Measurements from ENCODE around the gene KIF5C.

Gene KIF5C

DNA sequence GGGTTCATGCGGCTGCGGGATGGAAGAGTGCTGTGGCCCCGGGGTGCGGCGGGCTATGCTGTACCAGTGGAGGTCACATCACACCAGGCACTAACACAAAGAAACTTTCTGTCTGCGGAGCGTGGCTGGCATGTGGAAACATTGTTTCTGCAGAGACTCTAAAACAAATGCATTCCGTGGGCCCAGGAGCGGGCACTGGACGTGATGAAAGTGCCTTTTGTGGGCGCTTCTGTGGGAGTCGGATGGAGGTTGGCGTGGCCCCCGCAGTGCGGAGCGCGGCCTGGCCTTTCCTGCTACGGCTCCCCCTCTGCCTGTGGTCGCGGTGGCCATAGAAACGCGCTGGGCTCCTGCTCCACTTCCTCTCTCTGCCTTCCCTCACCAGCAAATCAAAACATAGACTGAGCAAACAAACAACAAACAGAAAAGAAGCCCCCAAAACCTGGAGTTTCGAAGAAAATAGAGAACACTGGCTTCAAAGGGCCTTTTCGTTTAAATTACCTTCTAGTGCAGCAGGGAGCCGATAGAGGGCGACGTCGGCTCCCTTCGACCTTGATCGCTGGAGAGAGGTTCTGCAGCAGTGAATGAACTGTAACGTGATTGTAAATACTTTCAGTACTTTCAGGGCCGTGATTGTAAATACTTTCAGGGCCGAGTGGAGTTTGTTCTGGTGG lies 51.4 kb downstream of the KIF5C start:
- peak in 1 of 2 experiments; percentile 62 for DNase-seq

- DNase-seq, result no peak
Observed at GRCh38 chr2:148926981-148927401, 52.0 kb downstream of the KIF5C start.

DNA sequence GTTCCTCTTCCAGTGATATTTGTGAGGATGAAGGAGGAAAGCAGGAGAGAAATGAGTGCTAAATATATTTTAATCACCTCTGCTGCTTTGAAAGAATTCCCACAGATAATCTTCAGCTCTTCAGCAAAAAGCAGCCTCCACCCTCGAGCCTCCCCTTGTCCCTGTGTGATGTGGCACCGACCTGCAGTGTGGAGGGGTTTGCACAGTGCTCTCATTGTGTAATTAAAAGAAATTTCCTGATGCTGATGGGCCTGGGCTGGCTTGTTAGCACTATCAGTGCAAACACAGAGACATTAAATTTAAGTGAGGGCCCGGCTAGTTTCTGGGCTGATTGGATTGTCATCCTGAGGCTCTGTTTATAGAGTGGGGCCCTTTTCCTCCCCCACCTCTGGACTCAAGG lies 53.4 kb downstream of the KIF5C start:
- no peak for DNase-seq

- peak in 1 of 2 experiments; percentile 4 for DNase-seq
Observed at GRCh38 chr2:148930046-148930775, 55.2 kb downstream of the KIF5C start.

- DNase-seq, result no peak
Observed at GRCh38 chr2:148932536-148932935, 57.5 kb downstream of the KIF5C start.

- DNase-seq, result no peak
Observed at GRCh38 chr2:148933456-148933855, 58.4 kb downstream of the KIF5C start.

GRCh38 chr2:148935791-148936190 lies 60.8 kb downstream of the KIF5C start:
- DNase-seq, result no peak

DNA sequence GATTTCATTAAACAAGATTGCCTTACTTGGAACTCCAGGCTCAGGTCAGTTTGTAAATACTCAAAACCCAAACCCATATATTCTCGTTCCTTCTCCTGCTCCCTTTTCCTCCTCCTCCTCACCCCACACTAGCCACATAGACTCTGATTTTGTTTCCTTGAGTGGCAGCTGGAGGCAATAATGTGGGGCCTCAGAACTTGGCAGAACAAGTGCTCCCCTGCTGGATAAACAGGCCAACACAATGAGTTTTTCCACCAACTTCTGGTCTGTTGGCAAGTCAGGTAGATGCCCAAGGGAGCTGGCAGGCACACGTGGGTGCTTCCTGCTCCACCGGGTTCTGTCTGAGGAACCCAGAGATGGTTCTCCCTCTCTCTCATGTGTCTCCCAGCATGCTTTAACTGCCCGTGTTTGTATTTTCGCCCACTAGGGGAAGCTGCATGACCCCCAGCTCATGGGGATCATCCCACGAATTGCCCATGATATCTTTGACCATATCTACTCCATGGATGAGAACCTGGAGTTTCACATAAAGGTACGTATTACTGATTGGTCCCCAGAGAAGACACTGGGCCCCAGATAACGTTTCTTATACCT lies 61.9 kb downstream of the KIF5C start:
- DNase-seq, result peak in 1 of 2 experiments; percentile 13

DNA sequence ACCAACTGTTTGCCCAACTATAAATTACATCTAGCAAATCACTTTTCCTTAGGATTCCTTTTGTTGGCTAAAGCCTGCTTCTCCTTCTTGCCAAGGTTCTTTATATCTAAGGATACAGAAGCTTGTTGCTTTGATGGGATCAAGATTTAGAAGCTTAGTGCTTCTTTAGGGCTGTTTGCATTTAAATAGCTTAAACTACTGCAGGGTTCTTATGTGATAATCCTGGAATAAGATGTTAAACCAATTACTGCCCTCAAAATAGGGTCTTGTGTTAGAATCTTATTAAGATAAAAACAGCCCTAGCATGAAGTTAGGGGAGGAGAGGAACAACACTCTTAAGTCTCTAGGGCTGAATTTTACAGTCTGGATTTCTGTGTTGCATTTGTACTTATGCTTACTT lies 64.2 kb downstream of the KIF5C start:
- DNase-seq, result no peak

GRCh38 chr2:148943097-148943496 lies 68.1 kb downstream of the KIF5C start:
- DNase-seq, result no peak

DNA sequence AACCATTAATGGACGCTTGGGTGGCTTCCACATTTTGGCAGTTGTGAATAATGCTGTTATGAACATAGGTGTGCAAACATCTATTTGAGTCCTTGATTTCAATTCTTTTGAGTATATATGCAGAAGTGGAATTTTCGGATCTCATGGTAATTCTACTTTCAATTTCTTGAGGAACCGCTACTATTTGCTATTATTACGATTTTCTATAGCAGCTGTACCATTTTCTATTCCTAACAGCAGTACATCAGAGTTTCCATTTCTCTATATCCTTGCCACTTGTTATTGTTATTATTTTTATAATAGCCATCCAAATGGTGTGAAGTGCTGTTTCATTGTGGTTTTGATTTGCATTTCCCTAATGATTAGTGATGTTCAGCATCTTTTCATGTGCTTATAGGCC lies 69.5 kb downstream of the KIF5C start:
- no peak for DNase-seq

DNA sequence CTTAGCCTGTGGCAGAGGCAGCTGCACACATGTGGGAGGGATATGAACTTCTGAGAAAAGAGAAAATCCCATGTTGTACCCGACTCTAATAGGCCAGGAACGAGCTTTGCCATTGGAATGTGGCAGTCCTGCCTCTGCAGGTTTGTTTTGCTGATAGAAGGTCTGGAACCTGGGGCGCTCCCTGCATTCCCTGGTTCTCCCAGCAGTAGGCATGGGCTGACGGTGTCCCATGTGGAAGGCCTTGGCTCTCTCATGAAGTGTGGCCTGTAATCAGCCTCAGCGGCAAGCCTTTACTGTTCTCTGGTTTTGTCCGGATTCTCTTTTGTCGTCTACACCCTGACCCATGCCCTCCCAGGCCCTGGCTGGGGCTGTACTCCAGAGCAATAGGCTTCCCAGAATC lies 72.3 kb downstream of the KIF5C start:
- DNase-seq, result no peak

- no peak for DNase-seq
Observed at GRCh38 chr2:148948868-148949267, 73.8 kb downstream of the KIF5C start.

DNA sequence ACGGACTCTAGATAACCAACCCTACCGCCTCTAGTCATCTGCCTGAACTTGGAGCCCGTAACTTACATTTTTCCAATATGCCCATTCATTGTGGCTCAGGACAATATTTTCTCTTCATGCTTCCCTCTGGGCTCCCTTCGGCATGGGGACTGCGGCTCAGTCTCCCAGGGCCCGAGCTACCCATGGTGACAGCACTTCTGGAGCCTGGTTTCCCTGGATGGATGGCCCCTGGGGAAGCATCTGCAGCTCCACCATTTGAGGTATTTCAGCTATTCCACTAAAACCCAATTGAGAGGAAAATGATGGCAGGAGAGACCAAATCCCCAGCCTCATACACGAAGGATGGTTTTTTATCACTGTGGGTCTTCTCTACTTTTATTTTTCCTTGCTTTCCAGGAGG lies 74.3 kb downstream of the KIF5C start:
- DNase-seq, result no peak

DNA sequence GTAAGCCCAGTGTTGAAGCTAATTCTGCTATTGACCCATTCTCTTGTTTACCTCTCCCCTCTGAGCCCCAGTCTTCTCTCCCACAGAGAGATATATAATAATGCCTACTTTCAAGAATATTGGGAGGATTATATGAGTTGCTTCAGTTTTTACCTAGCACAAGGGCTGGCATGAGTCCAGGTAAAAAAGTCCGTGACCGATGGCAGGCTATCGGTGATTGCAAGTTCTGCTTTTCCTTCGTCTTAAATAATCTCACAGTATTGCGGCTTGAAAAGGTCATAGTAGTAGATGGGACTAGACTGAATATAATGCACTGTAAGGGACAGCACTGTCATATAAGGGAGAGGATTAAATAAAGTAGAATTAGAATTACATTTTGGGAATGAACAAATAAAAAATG lies 77.6 kb downstream of the KIF5C start:
- DNase-seq, result no peak

DNA sequence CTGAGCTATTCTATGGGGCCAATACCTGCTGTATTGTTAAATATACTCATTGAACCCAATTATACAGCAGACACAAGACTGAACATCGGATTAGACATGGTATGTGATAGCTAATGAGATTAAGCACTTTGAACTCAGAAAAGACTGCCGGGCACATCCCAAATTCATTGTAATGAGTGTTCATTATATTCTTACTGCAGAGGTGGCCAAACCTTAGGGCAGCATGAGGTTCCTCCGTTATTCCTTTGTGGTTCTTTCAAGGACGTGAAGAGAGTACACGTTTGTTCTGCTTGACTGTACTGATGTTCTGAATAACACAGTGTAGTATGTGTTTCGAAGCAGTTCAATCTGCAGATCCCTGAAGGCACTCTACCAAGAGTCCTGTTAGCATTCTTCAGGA lies 78.4 kb downstream of the KIF5C start:
- no peak for DNase-seq

GRCh38 chr2:148954536-148954935 lies 79.5 kb downstream of the KIF5C start:
- DNase-seq, result no peak

- DNase-seq, result no peak
Observed at GRCh38 chr2:148955798-148956197, 80.8 kb downstream of the KIF5C start.

DNA sequence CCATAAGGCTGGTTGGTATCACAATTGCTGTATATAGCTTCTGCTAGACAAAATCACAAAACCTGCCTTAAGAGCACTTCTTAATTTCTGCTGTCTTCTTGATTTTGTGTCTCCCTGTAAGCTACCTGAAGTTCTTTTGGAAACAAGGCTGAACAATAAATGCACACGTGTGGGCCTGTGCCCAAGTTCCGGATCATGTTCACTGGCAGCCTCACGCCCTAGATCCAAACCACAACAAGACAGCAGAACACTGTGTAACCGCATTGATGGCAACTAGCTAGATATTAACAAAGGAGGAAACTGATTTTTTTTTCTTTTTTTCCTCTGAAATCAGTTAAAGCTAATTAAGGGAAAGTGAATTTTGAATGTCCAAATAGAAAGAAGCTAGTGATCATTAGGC lies 82.0 kb downstream of the KIF5C start:
- no peak for DNase-seq

GRCh38 chr2:148959745-148960144 lies 84.7 kb downstream of the KIF5C start:
- DNase-seq, result no peak

DNA sequence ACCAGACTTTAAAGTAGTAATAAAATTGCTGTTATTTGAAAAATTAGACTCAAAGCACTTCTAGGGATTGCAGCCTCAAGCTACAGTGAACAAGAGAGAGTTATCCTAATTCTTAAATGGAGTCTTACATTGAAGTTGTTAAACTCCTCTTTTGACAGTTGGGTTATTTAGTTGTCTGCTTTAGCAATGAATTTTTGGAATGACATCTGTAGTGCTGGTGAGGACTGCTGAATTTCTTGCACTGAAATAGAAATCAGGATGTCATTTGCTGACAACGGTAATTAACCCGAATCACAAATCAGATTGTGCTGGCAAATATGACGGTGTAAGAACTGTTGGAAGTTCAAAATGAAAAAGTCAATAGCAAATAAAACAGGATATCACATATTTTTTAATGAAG lies 85.5 kb downstream of the KIF5C start:
- DNase-seq, result no peak

- no peak for DNase-seq
Observed at GRCh38 chr2:148963461-148963860, 88.4 kb downstream of the KIF5C start.

GRCh38 chr2:148965623-148966437 lies 90.8 kb downstream of the KIF5C start:
- no peak for DNase-seq

DNA sequence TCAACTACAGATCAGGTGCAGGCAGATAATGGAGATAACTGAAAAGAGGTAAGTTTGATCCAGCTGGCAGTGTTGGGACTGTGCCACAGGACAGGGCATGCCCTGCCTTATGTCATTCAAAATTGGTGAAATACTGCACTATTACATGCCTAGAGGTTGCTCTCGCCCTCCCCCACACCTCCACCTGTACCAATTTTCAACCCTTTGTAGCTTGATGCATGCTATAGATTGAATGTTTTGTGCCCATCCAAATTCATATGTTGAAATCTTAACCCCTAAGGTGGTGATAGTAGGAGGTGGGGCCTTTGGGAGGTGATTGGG lies 91.4 kb downstream of the KIF5C start:
- no peak for DNase-seq
